T-helper 22 cell (primary cell): ENCODE measurements around the gene CENPP.
"Not testable (repeated sequence)": the region's sequence is repeated elsewhere in the genome, so short reads cannot be mapped to it uniquely, and the experiment has no call there.

Source experiments
- DNase-seq: peaks from one replicate; pipeline ENCODE4 v3.0.0-alpha.2; 2020; ENCODE audit warnings: low read depth

CENPP gene

DNA sequence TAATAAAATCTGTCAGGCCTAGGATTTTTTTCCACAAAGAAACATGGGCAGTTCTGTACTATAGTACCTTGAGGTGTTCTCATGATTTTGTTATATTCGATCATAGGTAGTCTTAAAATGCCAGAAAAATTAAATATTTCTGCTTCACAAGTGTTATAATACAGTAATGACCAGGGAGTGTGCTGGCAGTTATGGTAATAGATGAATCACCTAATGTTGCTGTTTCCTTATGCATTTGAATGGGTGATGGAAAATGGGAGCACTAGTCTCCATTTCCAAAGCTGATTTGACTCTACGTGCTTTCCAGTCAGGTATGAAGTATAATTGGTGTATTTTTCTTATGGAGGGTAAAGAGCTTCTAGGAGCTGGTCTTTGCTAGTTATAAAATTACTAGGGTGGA, 54.9 kb downstream of the CENPP start:
- no peak for DNase-seq

DNA sequence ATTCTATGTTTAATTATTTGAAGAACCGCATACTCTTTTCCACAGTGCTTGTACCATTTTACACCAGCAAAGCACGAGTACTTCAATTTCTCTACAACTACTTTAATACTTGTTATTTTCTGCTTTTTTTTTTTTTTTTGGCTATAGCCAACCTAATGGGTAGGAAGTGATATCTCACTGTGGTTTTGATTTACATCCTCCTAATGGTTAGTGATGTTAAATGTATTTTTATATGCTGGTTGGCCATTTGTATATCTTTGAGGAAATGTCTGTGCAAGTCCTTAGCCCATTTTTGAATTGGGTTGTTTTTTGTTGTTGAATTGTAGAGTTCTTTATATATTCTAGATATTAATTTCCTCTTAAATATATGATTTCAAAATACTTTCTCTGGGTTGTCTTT, 56.0 kb downstream of the CENPP start:
- DNase-seq, result no peak

DNA sequence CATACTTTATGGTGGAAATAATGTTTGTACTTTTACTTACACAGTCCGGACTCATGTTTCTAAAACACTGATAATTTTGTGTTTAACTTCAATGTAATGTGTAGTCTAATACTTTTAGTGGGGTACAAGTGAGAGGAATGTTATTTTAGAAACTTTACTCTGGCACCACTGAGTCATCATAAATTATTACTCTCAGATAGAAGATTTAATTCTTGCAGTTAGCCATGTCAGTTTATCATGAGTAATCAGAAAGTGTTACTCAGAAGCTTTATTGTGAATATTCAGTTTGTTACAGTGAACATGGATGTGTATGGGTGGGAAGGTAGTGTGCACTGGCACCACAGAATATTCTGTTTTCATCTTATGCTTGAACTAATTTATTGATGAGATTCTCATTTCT, 58.6 kb downstream of the CENPP start:
- DNase-seq, result no peak

- DNase-seq, result no peak
Observed at GRCh38 chr9:92385001-92385400, 59.2 kb downstream of the CENPP start.

DNA sequence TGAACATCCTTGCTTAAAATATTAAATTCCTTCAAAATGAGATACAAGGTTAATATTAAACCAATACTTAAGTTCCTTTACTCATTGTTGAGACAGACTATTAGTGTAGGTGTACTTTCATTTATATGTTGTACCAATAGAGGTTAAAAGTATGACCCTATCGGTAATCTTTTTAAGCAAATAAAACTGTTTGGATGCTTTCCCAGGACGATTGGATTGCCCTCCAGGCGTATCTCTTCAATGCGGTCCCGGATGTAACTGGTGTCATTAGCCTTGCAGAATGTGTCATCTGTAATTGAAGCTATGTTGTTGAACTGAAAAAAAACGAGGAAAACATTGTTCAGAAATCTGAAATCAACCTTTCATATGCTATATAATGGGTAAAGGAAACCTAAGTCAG, 59.7 kb downstream of the CENPP start:
- DNase-seq, result no peak

DNA sequence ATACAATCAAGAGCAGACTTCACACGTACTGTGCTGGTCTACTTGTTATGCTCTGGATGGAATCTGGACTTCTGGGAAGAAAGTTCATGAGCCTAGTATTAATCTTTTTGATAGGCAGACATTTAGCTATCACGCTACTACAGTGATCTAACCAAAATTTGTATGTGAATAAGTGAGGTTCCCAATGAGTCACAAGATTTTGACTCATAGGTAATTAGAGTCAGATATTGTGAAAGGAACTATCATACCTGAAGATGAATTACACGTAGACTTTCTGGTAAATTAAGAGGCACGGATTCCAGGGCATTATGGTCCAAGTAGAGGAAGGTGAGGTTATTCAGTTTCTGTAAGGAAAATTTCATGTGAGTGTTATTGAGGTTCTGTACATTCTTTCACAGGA, 60.2 kb downstream of the CENPP start:
- DNase-seq, result no peak

DNA sequence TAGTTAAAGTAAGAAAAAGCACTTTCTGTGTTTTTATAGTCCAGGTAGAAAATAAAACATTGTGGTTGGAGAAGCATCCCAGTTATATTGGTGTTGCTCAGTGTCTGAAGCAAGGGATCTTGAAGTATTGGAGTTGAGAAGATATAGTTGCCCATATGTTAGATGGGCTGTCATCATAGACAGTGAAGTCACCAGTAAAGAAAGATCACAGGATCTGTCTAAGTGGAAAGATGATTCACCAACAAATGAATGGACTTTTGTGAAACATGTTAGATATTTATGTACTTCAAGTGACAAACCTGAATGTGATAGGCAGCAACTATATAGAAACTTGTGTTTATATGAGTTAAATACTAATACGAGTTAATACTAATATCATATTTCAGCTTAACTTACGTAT, 66.9 kb downstream of the CENPP start:
- no peak for DNase-seq

DNA sequence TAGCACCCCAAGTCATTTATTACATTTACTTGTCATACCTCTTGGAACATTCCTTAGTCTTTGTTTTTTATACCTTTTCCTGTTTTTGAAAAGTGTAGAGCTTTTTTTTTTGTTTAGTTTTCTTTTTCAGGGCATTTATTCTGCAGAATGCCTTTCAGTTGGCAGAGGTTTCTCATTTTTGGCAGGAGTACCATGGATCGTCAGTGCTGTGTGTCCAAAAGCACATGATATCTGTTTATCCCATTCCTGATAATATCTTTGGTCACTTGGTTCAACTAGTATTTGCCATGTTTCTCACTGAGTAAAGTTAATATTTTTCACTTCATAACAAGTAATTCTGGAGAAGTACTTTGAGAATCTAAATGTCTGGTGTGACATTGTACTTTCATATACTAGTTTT, 67.9 kb downstream of the CENPP start:
- DNase-seq, result no peak

- DNase-seq, result no peak
Observed at GRCh38 chr9:92395617-92396016, 69.9 kb downstream of the CENPP start.

GRCh38 chr9:92397853-92398252, 72.1 kb downstream of the CENPP start:
- DNase-seq, result no peak

GRCh38 chr9:92402360-92402759, 76.6 kb downstream of the CENPP start:
- DNase-seq, result no peak

DNA sequence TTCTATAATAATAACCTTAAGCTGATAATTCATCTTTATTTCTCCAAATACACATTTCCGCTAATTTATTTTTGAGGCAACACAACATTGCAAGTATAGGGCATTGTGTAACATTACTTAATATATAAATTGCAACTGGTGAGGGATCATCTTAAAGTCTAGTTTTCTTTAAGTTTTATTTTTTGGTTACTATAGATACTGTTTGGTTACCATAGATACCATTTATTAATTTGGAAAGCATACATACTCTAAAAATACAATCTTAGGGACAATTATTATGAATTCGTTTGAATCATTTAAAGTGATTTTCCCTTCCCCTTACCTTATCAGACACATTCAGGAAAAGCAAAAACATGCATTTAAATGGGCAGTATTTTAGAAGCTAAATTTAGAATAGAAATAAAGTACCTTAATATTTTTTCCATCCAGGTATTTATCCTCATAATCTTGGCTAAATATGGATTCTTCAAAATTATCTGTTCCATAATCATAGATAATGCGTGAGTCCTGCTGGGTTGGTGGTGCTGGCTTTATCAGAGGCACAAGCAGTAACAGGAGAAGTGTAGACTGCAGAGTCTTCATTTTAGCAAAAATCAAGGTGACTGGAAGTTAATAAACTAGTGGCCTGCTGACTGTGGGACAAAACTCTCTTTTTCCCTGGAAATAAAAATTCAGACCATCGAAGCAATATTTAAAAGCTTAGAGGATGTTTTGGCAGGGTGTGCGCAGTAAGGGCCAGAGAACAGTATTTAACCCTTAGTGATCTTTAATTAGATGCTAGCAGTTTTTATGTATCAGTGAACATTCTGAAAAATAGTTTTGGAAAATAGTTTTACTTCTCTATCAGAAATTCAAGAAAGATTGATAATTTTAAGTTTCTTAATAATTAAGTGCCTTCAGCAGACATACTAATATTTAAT, 77.3 kb downstream of the CENPP start:
- DNase-seq, result no peak

GRCh38 chr9:92404042-92404836, 78.5 kb downstream of the CENPP start, which contains the start of gene OGN:
TSS of gene OGN (minus strand) at chr9:92404578. CDS start at chr9:92403407, 1,171 bp downstream.
- DNase-seq, result no peak

GRCh38 chr9:92405818-92406217, 80.1 kb downstream of the CENPP start:
- DNase-seq, result no peak

DNA sequence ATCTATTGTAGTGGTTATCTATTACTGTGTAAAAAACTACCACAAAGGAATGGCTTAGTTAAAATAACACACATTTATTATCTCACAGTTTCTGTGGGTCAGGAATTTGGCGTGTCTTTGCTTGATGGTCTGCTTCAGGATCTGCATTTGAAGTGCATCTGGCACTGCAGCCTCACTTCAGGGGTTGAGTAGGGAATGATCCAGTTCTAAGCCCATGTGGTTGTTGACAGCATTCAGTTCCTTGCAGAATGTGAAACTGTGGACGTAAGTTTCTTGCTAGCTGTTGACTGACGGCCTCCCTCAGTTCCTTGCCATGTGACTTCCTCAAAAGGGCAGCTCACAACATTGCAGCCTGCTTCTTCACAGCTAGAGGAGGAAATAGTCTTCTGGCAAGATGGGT, 80.7 kb downstream of the CENPP start:
- peak; percentile 0 for DNase-seq

DNA sequence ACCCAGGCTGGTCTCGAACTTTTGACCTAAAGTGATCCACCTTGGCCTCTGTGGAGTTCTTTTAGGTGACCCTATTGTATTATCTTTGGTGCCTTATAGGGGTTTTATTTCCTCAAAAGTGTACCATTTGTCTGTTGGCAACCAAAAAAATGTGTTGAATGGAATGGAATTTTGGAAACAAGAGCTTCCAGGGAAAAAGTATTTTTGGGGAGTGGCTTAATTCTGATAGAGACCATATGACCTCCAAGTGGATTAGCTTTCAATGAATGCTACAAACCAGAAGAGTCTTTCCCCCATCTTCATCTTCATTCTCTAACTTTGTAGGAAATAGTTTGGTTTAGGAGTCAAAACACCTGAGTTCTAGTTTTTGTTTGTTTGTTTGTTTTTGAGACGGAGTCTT, 82.1 kb downstream of the CENPP start:
- no peak for DNase-seq

GRCh38 chr9:92408747-92409478, 83.2 kb downstream of the CENPP start:
- DNase-seq, result no peak

DNA sequence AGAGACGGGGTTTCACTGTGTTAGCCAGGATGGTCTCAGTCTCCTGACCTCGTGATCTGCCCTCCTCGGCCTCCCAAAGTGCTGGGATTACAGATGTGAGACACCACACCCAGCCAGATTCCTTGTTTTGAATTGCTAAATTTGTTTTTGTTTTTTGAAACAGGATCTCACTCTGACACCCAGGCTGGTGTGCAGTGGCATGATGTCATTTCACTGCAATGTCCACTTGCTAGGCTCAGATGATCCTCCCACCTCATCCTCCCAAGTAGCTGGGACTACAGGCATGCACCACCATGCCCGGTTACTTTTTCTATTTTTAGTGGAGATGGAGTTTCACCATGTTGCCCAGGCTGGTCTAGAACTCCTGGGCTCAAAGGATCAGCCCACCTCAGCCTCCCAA, 85.4 kb downstream of the CENPP start:
- not testable (repeated sequence) for DNase-seq

- DNase-seq, result no peak
Observed at GRCh38 chr9:92414566-92414965, 88.8 kb downstream of the CENPP start.

DNA sequence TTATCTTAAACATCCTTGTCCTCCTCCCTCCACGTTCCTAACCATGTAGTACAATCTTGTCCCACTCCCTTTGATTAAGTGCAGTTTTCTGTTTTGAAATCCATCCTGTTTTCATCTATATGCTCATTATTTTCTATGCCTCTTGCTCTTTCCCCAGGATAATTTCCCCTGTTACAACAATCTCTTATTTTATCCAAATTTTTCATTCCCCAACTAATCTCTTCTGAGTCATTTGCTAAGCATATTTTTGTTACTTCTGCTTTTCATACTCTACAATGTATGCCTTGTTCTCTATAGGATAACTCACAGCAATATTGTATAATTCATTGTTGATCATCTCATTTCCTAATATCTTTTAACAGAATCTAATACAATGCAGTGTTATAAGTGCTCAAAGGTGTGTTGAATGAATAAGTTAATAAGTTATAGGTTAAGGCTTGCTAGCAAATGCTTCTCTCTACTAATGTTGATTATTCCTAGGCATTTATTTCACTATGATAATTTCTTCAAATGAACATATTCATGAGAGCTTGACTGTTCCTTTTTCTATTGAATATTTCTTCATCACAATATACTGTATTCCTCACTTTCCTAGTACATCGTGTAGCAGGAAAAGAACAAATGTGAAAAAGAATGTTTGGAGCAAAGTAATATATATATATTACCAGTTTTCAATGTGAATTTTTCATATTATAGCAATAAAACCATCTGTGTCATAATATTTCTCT, 97.0 kb downstream of the CENPP start:
- no peak for DNase-seq

DNA sequence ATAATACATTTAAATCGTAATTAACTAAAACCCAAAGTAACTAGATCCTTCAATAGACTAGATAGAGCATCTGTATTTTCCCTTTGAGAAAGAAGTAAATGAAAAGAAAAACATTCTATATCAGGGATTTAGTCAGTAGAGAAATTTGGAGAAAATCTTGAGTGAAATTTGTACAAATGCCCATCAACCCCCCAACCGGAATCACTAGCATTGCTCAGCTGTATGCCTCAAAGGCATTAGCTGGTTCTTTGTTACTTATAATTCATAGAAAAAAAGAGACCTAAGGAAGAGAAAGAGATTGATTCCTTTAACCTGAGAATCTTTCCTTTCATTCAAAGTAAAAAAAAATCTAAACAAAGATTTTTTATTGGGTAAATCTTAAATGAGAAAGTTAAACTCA, 97.9 kb downstream of the CENPP start:
- DNase-seq, result no peak

DNA sequence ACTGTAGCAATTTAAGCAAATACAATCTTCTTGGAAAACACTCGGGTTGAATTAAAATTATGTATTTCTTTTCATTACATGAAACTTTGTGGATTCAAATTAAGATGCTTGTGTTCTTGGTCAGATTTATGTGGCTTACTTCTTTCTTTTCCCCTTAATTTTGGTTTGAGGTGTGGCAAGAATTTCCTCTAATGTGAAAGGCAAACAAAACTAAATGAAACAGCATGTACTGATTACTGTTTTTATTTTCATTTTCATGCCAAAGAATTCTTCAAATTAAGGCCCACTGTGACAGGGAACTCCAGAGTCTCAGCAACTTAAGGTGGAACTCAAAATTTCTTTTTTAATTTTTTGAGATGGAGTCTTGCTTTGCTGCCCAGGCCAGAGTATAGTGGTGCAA, 98.6 kb downstream of the CENPP start, which contains the start of gene OMD:
TSS of gene OMD (minus strand) at position 132 of the 400 bp plus-strand sequence. CDS start 6,913 bp downstream, outside the sequence.
- no peak for DNase-seq
